GM19099 (cell line): ENCODE data around the gene UBE2QL1.

Source experiments
- POLR2A ChIP-seq: IDR thresholded peaks from 3 replicates; pipeline ENCODE4 v1.6.1; 2011; ENCODE audit warnings: low read depth; ENCODE audit not compliant: insufficient read length; ENCODE audit errors: extremely low read depth

The UBE2QL1 gene, protein sequence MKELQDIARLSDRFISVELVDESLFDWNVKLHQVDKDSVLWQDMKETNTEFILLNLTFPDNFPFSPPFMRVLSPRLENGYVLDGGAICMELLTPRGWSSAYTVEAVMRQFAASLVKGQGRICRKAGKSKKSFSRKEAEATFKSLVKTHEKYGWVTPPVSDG

DNA sequence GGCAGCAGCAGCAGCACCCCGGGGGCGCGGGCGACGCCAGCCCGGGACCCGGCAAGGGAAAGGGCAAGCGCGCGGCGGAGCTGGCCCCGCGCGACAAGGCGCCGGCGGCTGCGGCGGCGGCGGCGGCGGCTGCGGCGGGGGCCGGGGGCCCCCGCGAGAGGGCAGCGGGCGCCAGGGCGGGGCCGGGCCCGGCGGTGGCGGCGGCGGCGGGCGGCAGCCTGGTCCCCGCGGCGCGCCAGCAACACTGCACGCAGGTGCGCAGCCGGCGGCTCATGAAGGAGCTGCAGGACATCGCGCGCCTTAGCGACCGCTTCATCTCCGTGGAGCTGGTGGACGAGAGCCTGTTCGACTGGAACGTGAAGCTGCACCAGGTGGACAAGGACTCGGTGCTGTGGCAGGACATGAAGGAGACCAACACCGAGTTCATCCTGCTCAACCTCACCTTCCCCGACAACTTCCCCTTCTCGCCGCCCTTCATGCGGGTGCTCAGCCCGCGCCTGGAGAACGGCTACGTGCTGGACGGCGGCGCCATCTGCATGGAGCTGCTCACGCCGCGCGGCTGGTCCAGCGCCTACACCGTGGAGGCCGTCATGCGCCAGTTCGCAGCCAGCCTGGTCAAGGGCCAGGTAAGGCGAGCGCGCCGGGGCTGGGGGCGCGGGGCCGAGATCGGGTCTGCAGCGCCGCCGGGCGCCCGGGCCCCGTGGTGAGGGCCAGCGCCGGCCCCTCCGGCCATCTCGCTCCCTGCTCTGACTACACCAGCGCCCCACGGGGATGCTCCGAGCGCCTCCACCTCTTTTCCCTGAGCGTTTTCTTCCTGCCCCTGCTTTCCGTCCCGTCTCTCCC, at the start of gene UBE2QL1:
UBE2QL1 (plus strand) TSS at position 238 of the 843 bp plus-strand sequence; CDS start at position 273, 35 bp downstream.
- TF ChIP-seq POLR2A = no peak

DNA sequence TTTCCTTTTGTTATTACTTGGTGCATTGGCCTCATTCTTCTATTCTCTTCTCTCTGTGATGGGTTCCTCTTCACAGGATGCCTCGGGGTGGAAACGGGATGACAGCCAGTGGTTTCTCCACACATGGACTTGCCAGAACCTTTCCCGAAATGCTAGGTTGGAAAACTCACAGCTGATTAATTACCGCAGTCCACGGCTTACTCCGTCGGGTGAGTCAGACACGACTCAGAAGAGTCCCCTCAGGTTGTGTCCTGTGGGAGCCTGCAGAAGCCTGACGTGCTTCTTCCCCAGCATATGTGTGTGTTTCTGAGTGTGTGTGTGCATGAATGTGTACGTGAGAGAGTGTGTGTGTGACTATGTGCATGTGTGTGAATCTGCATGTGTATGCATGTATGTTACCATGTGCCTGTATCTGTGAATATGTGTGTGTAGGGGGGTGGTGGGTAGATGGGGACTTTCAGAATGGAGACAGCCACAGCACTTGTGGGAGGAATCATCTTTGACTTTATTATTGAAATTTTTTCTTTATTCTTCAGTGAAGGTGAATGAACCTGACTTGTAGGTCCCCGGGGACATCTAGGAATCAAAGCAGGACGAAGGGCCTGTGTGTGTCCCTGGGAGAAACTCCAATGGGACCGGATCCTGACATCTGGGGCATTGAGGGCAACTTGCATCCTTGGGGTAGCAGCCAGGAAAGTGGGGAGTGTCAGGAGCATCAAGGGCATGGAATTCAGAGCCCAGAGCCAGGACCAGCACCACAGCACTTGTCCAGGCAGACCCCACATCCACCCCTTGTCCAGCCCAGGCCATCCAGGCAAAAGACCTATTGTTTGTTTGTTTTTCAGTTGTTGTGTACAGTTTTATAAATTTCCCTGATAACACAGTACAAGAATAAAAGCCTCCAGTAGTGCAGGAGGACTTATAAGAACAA, 48.4 kb upstream of the UBE2QL1 start:
- no peak for TF ChIP-seq POLR2A

- TF ChIP-seq POLR2A = no peak
Observed at GRCh38 chr5:6401410-6401809, 47.2 kb upstream of the UBE2QL1 start.

DNA sequence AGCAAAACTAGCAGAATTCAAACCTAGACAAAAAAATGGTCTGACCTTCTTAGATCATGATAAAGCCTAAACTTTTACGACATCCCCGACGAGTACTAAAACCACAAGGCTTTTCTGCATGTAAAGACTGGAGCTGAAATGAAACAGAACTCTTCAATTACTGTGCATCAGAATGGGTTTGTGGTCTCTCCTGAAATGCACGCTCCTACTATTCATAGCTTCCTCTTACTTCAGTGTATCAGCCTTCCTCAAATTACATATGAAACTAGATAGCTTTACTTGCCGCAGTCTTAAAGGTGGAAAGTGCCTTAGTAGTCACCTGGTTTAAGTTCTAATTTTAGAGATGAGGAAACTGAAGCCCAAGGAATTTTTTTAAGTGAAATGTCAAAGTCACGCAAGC, 45.7 kb upstream of the UBE2QL1 start:
- TF ChIP-seq POLR2A = no peak

DNA sequence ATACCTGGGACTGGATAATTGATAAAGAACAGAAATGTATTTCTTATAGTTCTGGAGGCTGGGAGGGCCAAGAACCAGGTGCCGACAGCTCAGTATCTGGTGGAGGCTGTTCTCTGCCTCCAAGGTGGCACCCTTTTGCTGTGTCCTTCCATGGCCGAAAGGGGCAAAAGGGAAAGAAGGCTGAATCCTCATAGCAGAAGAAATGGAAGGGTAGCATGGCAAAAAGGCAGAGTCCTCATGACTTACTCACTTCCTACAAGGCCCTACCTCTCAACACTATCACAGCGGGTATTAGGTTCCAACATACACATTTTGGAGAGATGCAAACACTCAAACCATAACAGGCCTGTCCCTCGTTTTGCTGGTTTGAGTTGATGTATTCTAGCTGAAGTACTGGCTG, 45.2 kb upstream of the UBE2QL1 start:
- no peak for TF ChIP-seq POLR2A

- TF ChIP-seq POLR2A = no peak
Observed at GRCh38 chr5:6404129-6404528, 44.5 kb upstream of the UBE2QL1 start.

GRCh38 chr5:6405591-6405990, 43.1 kb upstream of the UBE2QL1 start:
- no peak for TF ChIP-seq POLR2A

DNA sequence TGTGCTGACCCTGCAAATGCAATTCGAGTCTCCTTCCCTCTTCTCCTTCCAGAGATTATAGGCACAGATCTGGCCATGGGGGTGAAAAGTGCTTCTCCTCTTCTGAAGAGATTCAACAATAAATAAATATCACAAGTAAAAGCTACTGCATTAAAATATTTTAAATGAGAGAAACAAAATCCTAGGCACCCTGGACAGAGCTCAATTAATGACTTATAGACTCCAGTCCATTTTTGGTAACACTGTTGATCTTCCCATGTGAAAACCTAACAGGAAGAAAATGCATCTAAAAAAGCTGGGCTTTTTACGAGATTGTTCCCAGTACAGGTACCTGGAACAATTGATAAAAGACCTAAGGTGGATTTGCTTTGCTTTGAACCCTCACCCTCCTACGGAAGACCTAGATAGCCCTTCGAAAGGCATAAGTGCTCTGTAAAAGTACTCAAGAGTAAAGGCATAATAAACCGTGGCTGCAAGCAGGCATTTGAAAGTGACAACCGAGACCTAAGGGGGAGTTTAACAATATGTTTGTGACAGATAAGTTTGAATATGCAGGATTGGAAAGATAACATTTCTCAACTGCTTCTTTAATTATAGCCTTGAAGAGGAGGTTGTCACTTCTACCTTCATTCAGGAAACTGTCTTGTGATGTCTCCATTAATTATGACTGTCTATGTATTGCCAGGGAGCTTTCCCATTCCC, 41.0 kb upstream of the UBE2QL1 start:
- TF ChIP-seq POLR2A = no peak

DNA sequence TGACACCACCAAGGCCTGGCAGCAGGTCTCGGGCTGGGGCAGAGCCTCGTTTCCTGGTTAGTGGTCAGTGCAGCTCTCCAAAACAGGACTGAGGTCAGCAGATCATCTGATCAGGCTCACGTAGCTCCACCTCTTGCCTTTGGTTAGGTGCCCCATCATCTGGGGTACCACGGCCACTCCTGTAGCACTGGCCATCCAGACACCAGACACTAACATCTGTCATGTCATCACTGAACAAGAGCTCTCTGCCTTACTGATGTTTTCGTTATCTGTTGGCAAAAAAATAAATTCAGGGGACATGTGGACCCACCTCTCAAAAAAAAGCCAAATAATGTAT, 40.4 kb upstream of the UBE2QL1 start:
- TF ChIP-seq POLR2A = no peak

GRCh38 chr5:6408627-6409446, 39.8 kb upstream of the UBE2QL1 start:
- TF ChIP-seq POLR2A = no peak

- TF ChIP-seq POLR2A = no peak
Observed at GRCh38 chr5:6410421-6410820, 38.2 kb upstream of the UBE2QL1 start.

DNA sequence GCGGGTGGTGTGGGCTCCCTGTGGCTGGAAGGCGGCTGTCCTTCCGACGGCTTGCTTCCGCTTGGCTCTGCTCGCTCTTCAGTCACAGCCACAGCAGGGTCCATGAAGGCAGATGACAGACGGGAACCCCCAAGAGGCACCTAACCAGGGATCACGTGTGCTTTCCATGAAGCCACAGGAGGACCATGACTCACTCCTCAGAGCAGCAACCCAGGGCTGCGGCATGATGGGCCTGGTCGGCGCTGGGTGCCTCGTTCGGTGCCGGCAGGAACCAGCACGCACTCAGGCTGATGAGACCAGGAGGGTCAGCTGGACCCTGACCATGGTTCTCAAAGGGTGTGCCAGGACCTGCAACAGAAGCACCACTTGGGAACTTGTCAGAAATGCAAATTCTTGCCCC, 37.5 kb upstream of the UBE2QL1 start:
- no peak for TF ChIP-seq POLR2A

DNA sequence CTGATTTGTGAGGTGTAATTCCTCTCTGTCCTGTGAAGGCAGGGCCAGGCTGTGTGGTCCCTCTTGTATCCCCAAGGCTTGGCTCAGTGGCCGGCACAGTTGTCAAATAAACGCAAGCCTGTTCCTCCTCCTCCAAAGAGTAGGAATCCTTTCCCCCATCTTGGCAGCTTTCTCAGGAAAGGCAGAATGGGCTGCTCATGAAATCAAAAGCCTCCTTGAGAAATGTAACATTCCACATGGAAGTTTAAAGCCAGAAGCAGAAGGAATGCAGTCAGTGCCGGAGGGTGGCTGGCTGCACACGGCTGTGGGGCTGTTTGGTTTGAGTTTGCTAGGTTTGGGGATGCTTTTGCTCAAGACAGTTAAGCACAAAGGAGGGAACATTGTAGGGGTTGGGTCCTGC, 35.8 kb upstream of the UBE2QL1 start:
- TF ChIP-seq POLR2A = no peak

- no peak for TF ChIP-seq POLR2A
Observed at GRCh38 chr5:6417657-6418056, 31.0 kb upstream of the UBE2QL1 start.
